Activated T-helper 17 cell treated with anti-CD3 and anti-CD28 coated beads, Interleukin-2, amount 50 U/mL, for 72 hours (primary cell): ENCODE data around the gene EFCAB10. TPM values are rescaled to one million over a fixed set of nuclear protein-coding genes. Genes with fewer than 3 reads are reported as not detected.
"Not testable (repeated sequence)": the region's sequence is repeated elsewhere in the genome, so short reads cannot be mapped to it uniquely, and the experiment has no call there.

Experiments
- ATAC-seq: fragments of 150-1000 bp; cut with Tn5 transposase; replicated peaks from 2 replicates; pipeline ENCODE4 v1.10.0; 2021; ENCODE audit warnings: mild to moderate bottlenecking, moderate library complexity
- H3K27ac Mint-ChIP-seq: one replicate; pipeline ENCODE4 v1.8.0; 2022; ENCODE audit warnings: mixed read lengths
- H3K27me3 Mint-ChIP-seq: one replicate; pipeline ENCODE4 v1.8.0; 2022; ENCODE audit warnings: mixed read lengths
- H3K36me3 Mint-ChIP-seq: one replicate; pipeline ENCODE4 v1.8.0; 2022; ENCODE audit warnings: low read depth, mild to moderate bottlenecking, mixed read lengths
- H3K4me1 Mint-ChIP-seq: one replicate; pipeline ENCODE4 v1.8.0; 2022; ENCODE audit warnings: mixed read lengths
- H3K4me3 Mint-ChIP-seq: one replicate; pipeline ENCODE4 v1.8.0; 2022; ENCODE audit warnings: mild to moderate bottlenecking, mixed read lengths
- H3K9me3 Mint-ChIP-seq: one replicate; pipeline ENCODE4 v1.8.0; 2022; ENCODE audit warnings: mixed read lengths
- total RNA-seq, 2 donors: library from RNA; stranded (reverse); gene quantifications; one replicate each; pipeline ENCODE4 v1.2.3, GENCODE V29; 2022

The EFCAB10 gene
- total RNA-seq, 2 donors from 2014 or later = not detected

- Mint-ChIP-seq H3K4me1 (no peaks in the 10 kb centered on the region), H3K36me3 (peaks cover 49% of the 10 kb centered on the region), H3K9me3 (no peaks in the 10 kb centered on the region), H3K27ac (no peak overlapping the region), H3K27me3 (no peaks in the 10 kb centered on the region), H3K4me3 (no peak overlapping the region)
- ATAC-seq = no peak
Observed at GRCh38 chr7:105611856-105612775, 30.8 kb upstream of the EFCAB10 start.

GRCh38 chr7:105610165-105610930, 29.1 kb upstream of the EFCAB10 start:
- Mint-ChIP-seq H3K36me3 (peaks cover 32% of the 10 kb centered on the region), H3K27me3 (no peaks in the 10 kb centered on the region), H3K4me1 (no peaks in the 10 kb centered on the region), H3K9me3 (no peaks in the 10 kb centered on the region), H3K4me3 (no peak overlapping the region), H3K27ac (no peak overlapping the region)
- no peak for ATAC-seq

- no peak for ATAC-seq
- Mint-ChIP-seq H3K27me3 (no peaks in the 10 kb centered on the region), H3K36me3 (peaks cover 6% of the 10 kb centered on the region), H3K4me3 (no peak overlapping the region), H3K4me1 (no peaks in the 10 kb centered on the region), H3K9me3 (no peaks in the 10 kb centered on the region), H3K27ac (no peak overlapping the region)
Observed at GRCh38 chr7:105602325-105603305, 21.3 kb upstream of the EFCAB10 start.

- H3K27me3 Mint-ChIP-seq = no peaks in the 10 kb centered on the region
- no peaks in the 10 kb centered on the region for H3K36me3 Mint-ChIP-seq
- no peaks in the 10 kb centered on the region for H3K9me3 Mint-ChIP-seq
- H3K4me3 Mint-ChIP-seq = no peak overlapping the region
- no peaks in the 10 kb centered on the region for H3K4me1 Mint-ChIP-seq
- no peak overlapping the region for H3K27ac Mint-ChIP-seq
- no peak for ATAC-seq
Observed at GRCh38 chr7:105600720-105601550, 19.6 kb upstream of the EFCAB10 start.

GRCh38 chr7:105599551-105599950, 18.3 kb upstream of the EFCAB10 start:
- H3K27me3 Mint-ChIP-seq = no peaks in the 10 kb centered on the region
- ATAC-seq = no peak
- H3K9me3 Mint-ChIP-seq = no peaks in the 10 kb centered on the region
- H3K36me3 Mint-ChIP-seq = no peaks in the 10 kb centered on the region
- H3K4me3 Mint-ChIP-seq = no peak overlapping the region
- H3K4me1 Mint-ChIP-seq = no peaks in the 10 kb centered on the region
- no peak overlapping the region for H3K27ac Mint-ChIP-seq

GRCh38 chr7:105599080-105599479, 17.8 kb upstream of the EFCAB10 start:
- not testable (repeated sequence) for H3K27me3 Mint-ChIP-seq, H3K4me3 Mint-ChIP-seq, ATAC-seq, H3K27ac Mint-ChIP-seq, H3K36me3 Mint-ChIP-seq, H3K4me1 Mint-ChIP-seq, H3K9me3 Mint-ChIP-seq

GRCh38 chr7:105596866-105597265, 15.6 kb upstream of the EFCAB10 start:
- Mint-ChIP-seq H3K27ac (no peak overlapping the region), H3K4me3 (no peak overlapping the region), H3K27me3 (no peaks in the 10 kb centered on the region), H3K36me3 (no peaks in the 10 kb centered on the region), H3K4me1 (no peaks in the 10 kb centered on the region), H3K9me3 (no peaks in the 10 kb centered on the region)
- no peak for ATAC-seq

- no peak overlapping the region for H3K4me3 Mint-ChIP-seq
- H3K27ac Mint-ChIP-seq = no peak overlapping the region
- peaks cover 5% of the 10 kb centered on the region for H3K4me1 Mint-ChIP-seq
- H3K27me3 Mint-ChIP-seq = no peaks in the 10 kb centered on the region
- no peaks in the 10 kb centered on the region for H3K36me3 Mint-ChIP-seq
- H3K9me3 Mint-ChIP-seq = no peaks in the 10 kb centered on the region
- ATAC-seq = no peak
Observed at GRCh38 chr7:105594034-105594433, 12.7 kb upstream of the EFCAB10 start.

GRCh38 chr7:105591522-105591921, 10.2 kb upstream of the EFCAB10 start:
- H3K36me3 Mint-ChIP-seq = no peaks in the 10 kb centered on the region
- no peak for ATAC-seq
- H3K9me3 Mint-ChIP-seq = no peaks in the 10 kb centered on the region
- no peak overlapping the region for H3K27ac Mint-ChIP-seq
- peaks cover 5% of the 10 kb centered on the region for H3K4me1 Mint-ChIP-seq
- H3K27me3 Mint-ChIP-seq = no peaks in the 10 kb centered on the region
- no peak overlapping the region for H3K4me3 Mint-ChIP-seq

- no peaks in the 10 kb centered on the region for H3K9me3 Mint-ChIP-seq
- no peaks in the 10 kb centered on the region for H3K36me3 Mint-ChIP-seq
- H3K27ac Mint-ChIP-seq = no peak overlapping the region
- H3K4me1 Mint-ChIP-seq = peaks cover 5% of the 10 kb centered on the region
- H3K27me3 Mint-ChIP-seq = no peaks in the 10 kb centered on the region
- ATAC-seq = no peak
- H3K4me3 Mint-ChIP-seq = no peak overlapping the region
Observed at GRCh38 chr7:105590793-105591192, 9.5 kb upstream of the EFCAB10 start.

GRCh38 chr7:105589356-105590077, 8.2 kb upstream of the EFCAB10 start:
- H3K9me3 Mint-ChIP-seq = no peaks in the 10 kb centered on the region
- H3K27ac Mint-ChIP-seq = no peak overlapping the region
- no peaks in the 10 kb centered on the region for H3K36me3 Mint-ChIP-seq
- no peak overlapping the region for H3K4me3 Mint-ChIP-seq
- ATAC-seq = peak; percentile 96
- H3K4me1 Mint-ChIP-seq = peaks cover 5% of the 10 kb centered on the region
- no peaks in the 10 kb centered on the region for H3K27me3 Mint-ChIP-seq

GRCh38 chr7:105587909-105588635, 6.8 kb upstream of the EFCAB10 start:
- no peak overlapping the region for H3K4me3 Mint-ChIP-seq
- peak; percentile 42 for ATAC-seq
- no peaks in the 10 kb centered on the region for H3K36me3 Mint-ChIP-seq
- no peak overlapping the region for H3K27ac Mint-ChIP-seq
- H3K9me3 Mint-ChIP-seq = no peaks in the 10 kb centered on the region
- H3K4me1 Mint-ChIP-seq = peaks cover 5% of the 10 kb centered on the region
- H3K27me3 Mint-ChIP-seq = no peaks in the 10 kb centered on the region
